Measurements from ENCODE around the gene IFIT3.
"Not testable (repeated sequence)": the region's sequence is repeated elsewhere in the genome, so short reads cannot be mapped to it uniquely, and the experiment has no call there.

Gene IFIT3

DNA sequence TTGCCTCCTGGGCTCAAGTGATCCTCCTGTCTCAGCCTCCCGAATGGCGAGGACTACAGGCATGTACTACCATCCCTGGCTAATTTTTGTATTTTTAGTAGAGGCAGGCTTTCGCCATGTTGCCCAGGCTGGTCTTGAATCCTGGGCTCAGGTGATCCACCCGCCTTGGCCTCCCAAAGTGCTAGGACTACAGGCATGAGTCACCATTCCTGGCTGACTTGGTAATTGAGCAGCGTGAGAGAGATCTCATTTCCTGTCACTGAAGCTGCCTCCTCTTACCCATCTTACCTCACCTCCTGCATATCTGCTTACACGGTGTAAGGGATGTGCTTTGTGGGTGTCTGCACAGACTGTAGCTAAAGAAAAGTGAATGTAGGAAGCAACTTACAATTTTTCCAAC, 9.7 kb downstream of the IFIT3 start:
- DNase-seq, result no peak

DNA sequence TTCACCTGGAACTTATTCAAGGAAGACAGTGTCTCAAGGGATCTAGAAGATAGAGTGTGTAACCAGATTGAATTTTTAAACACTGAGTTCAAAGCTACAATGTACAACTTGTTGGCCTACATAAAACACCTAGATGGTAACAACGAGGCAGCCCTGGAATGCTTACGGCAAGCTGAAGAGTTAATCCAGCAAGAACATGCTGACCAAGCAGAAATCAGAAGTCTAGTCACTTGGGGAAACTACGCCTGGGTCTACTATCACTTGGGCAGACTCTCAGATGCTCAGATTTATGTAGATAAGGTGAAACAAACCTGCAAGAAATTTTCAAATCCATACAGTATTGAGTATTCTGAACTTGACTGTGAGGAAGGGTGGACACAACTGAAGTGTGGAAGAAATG, 10.9 kb downstream of the IFIT3 start:
- no peak for DNase-seq

DNA sequence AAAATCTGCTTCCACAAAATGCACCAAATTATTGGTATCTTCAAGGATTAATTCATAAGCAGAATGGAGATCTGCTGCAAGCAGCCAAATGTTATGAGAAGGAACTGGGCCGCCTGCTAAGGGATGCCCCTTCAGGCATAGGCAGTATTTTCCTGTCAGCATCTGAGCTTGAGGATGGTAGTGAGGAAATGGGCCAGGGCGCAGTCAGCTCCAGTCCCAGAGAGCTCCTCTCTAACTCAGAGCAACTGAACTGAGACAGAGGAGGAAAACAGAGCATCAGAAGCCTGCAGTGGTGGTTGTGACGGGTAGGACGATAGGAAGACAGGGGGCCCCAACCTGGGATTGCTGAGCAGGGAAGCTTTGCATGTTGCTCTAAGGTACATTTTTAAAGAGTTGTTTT, 12.1 kb downstream of the IFIT3 start:
- no peak for DNase-seq

DNA sequence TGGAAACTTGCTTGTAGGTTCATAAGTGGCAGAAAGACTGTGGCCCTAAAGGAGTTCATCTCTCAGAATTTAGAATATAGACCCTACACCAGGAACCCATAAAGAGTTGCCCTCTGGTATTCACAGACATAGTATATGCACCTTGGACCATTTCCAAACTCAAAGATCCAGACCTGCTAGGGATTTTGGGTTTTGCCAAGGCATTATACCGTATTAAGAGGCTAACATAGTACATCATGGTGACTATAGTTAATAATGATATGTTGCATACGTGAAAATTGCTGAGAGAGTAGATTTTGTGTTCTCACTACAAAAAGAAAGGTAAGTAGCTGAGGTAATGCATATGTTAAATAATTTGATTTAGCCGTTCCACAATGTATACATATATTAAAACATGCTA, 13.9 kb downstream of the IFIT3 start:
- no peak for DNase-seq

GRCh38 chr10:89342206-89342958, 14.6 kb downstream of the IFIT3 start:
- peak; percentile 74 for DNase-seq

GRCh38 chr10:89343089-89343767, 15.4 kb downstream of the IFIT3 start:
- DNase-seq, result no peak

DNA sequence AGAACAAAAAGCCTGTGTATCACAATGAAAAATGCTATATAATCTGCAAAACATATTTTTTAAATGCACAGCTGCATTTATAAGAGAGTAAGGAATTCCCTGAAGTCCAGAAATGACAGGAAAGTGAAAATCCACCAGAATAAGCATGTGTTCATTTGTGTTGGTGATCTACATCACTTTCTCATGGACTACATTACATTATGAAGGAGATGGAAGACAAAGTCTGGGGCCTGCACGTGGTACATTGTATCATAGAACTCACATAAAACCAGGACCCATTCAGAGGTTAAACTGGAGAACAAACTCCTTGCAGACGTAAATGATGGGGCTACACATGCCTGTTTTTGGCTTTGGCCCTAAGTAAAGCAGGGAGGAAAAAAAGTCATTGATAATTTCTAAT, 16.4 kb downstream of the IFIT3 start:
- no peak for DNase-seq

DNA sequence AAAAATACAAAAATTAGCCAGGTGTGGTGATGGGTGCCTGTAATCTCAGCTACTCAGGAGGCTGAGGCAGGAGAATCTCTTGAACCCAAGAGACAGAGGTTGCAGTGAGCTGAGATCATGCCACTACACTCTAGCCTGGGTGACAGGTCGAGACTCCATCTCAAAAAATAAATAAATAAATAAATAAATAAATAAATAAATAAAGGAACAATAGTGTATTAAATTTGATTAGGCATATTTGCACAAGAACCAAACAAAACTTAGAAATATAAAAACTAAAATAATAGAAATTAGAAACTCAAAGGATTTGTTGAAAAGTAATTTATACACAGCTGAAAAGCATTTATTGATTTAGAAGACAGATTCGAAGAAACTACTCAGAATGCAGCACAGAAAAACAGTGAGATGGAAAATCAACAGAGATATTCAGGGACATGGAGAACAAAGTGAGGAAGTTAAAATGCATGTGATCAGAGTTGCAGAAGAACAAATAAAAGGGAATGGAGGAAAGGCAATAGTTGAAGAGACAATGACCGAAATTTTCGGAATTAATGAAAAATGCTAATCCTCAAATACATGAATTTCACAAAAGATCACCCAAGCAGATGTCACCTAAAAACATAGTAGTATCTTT, 17.7 kb downstream of the IFIT3 start:
- DNase-seq, result no peak

- no peak for DNase-seq
Observed at GRCh38 chr10:89346405-89347254, 18.8 kb downstream of the IFIT3 start.

DNA sequence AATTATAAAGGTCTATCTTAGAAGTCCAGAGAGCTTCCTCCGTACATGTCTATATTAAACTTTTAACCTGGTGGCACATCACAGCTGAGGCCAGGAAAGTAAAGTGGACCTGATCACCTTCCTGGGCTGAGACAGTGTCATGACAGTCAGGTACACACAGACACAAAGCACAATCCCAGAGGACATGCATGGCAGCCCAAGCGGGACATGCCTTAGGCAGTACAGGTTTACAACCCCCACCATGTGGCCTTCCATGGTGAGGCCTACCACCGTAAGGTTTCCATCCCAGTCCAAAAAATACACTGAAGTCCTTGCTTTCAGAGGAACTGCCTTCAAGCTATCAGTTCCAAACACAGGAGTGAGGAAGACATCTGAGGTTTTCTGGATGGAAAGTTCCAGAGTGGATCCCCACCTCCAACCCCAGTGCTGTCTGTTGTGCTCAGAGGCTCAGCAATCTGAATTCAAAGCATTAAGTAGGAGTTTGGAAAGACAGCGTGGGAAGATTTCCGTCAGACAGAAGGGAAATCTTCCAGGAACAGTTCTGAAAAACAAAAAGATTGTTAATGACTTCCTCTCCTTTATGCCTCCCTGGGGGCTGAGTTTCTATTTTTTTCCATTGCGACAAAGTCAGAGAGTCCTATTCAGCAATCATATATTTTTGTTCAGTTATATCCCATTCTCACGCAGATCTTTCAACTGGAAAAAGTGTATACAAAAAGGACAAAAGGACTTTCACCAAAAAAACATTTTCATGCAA, 20.1 kb downstream of the IFIT3 start:
- no peak for DNase-seq

GRCh38 chr10:89348481-89348880, 20.7 kb downstream of the IFIT3 start:
- no peak for DNase-seq

GRCh38 chr10:89348975-89349374, 21.2 kb downstream of the IFIT3 start:
- DNase-seq, result no peak

DNA sequence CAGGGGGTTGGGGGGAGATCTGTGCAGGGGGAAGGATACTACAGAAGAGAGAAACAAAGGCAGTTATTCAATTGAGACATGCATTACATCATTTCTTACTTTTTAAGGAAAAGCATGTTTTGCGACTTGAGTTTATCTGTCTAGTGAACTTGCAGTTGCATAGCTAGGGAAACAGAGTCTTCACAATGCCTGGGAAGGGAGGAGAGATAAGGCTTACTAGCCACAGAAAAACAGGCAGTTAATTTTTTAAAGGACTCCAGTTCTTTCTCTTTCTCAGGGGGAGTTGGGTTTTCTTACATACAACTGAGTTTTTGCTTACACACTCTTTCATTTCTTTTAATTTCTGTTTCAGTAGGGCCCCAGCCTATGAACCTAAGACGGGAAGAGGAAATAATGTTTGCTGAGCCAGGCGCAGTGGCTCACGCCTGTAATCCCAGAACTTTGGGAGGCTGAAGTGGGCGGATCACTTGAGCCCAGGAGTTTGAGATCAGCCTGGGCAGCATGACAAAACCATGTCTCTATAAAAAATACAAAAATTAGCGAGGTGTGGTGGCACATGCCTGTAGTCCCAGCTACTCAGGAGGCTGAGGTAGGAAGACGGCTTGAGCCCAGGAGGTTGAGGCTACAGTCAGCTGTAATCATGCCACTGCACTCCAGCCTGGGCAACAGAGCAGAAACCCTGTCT, 23.0 kb downstream of the IFIT3 start:
- not testable (repeated sequence) for DNase-seq

DNA sequence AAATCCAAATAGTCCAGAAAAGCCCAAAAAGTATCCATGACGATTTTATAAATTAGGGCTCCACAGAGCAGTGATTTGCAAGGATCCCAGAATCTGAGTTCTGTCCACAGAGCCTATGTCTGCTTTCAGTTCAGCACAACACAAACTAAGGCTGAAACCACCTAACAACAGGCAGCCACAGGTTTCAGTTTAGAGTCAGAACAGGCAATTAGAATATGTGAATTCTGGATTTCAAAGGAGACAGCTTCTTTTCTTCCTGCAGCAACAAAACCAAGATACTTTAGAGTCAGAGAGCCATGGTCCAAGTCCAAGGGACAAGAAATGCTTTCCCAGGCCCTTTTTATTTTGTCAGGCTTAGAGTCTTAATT, 23.6 kb downstream of the IFIT3 start:
- DNase-seq, result no peak

GRCh38 chr10:89351780-89352597, 24.2 kb downstream of the IFIT3 start:
- DNase-seq, result no peak

DNA sequence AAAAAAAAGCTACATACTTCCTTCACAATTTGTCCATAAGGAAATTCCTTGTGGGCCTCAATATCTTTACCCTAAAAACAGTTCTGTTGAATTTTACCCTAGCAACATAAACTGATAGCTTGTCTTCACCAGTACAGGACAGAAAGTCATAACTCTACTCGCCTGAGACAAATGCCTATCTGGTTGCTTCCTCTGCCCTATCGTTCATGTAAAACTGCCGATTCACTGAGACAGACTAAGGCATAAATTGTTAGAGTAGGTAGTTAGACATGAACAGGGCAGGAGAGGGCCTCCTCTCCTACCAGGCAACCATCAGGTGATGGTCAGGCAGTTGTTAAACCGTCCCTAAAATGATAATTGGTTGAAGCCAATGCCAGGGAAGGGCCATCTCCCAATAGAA, 25.0 kb downstream of the IFIT3 start:
- no peak for DNase-seq

- no peak for DNase-seq
Observed at GRCh38 chr10:89355394-89355931, 27.7 kb downstream of the IFIT3 start.

DNA sequence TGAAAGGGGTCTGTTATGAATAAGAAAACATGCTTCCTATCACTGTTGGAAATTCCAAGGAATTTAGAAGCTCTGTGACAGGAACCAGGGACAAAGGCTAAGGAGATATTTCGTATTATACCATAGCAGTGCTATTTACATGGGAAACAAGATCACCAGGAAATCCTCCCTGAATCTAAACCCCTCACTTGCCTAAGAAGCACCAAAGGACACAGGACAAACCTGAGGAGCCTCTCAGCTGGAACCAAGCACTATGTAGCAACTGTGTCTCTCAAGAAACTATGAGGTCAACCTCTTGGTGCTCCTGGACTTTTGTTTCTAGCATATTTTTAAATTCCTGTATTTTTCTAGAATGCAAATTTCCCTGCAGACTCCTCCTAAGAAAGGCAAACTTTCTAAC, 29.3 kb downstream of the IFIT3 start:
- no peak for DNase-seq

- DNase-seq, result no peak
Observed at GRCh38 chr10:89357975-89358374, 30.2 kb downstream of the IFIT3 start.

DNA sequence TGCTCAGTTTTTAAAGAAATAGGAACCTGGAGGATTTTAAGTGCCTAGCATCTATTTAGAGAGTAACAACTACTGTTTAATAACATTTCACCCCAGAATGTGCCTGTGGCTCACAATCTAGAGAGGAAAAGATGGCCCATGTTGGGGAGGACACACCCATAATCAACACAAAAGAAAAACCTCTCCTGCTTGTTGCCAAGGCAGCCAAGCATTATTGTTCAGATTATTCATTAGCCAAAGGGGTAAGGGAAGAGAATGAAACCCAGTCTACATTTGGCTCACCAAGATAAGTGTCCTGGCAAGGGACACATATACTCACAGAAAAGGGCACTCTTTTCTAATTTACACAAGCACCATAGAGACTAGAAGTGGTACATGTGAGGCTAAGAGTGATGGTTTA, 32.4 kb downstream of the IFIT3 start:
- no peak for DNase-seq

DNA sequence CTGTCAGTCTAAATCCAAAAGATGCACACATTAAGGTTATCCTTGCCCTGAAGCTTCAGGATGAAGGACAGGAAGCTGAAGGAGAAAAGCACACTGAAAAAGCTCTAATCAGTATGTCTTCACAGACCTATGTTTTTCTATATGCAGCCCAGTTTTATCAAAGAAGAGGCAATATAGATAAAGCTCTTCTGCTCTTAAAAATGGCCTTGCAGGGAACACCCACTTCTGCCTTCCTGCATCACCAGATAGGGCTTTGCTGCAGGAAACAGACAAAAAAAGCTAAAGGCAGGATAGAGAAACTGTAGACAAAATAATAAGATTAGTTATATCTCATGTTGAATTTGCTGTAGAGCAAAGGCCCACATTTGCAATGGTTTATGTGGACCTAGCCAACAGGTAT, 35.1 kb downstream of the IFIT3 start:
- no peak for DNase-seq
